ENCODE data around the gene LRRC8D. TPM values are rescaled to one million over a fixed set of nuclear protein-coding genes. Genes with fewer than 3 reads are reported as not detected.

The LRRC8D gene
- total and polyA plus RNA-seq, 2 of the 4 experiments (the other 2 are of a cell fraction): 34.1 to 35.3 TPM

GRCh38 chr1:89870998-89871397, 50.2 kb downstream of the LRRC8D start:
- no peak overlapping the region for H3K4ac ChIP-seq (ENCODE audit: low read depth, low read length)
- no peaks in the 10 kb centered on the region for H3K9me3 ChIP-seq (ENCODE audit: control insufficient read depth, insufficient read depth, low read length)
- peaks cover 3% of the 10 kb centered on the region for H3K4me1 ChIP-seq (ENCODE audit: control insufficient read depth, insufficient read depth, low read length)
- no peaks in the 10 kb centered on the region for H4K20me1 ChIP-seq (ENCODE audit: insufficient read depth, low read length)
- H2BK120ac ChIP-seq (ENCODE audit: low read depth, low read length): no peak overlapping the region
- no peak overlapping the region for H3K4me3 ChIP-seq (ENCODE audit: insufficient read depth, low read depth, low read length)
- no peak overlapping the region for H3K14ac ChIP-seq (replicated peaks; ENCODE audit: low read depth, low read length)
- H2BK5ac ChIP-seq (ENCODE audit: low read depth, low read length, poor library complexity, severe bottlenecking): no peak overlapping the region
- TF ChIP-seq MAZ (IDR thresholded peaks at IDR 0.05; ENCODE audit: borderline replicate concordance, low read depth, low read length) (no peak), CTCF (conservative IDR thresholded peaks at IDR 0.05; ENCODE audit: low read depth, low read length) (no peak), MAFK (IDR thresholded peaks at IDR 0.05; ENCODE audit: low read depth, low read length) (no peak), RCOR1 (IDR thresholded peaks at IDR 0.05; ENCODE audit: insufficient replicate concordance, low read length) (no peak), RFX5 (IDR thresholded peaks at IDR 0.05; ENCODE audit: low read depth, low read length) (no peak), BHLHE40 (IDR thresholded peaks at IDR 0.05; ENCODE audit: low read depth, low read length) (no peak), NFE2L2 (IDR thresholded peaks at IDR 0.05; ENCODE audit: low read depth, low read length) (no peak), POLR2A (IDR thresholded peaks at IDR 0.05; ENCODE audit: low read depth, low read length) (no peak), MXI1 (IDR thresholded peaks at IDR 0.05; ENCODE audit: borderline replicate concordance, low read depth, low read length) (no peak), USF2 (IDR thresholded peaks at IDR 0.05; ENCODE audit: low read depth, low read length) (no peak), CHD1 (IDR thresholded peaks at IDR 0.05; ENCODE audit: low read depth, low read length) (no peak), ELK1 (IDR thresholded peaks at IDR 0.05; ENCODE audit: borderline replicate concordance, low read depth, low read length) (no peak), SMC3 (IDR thresholded peaks at IDR 0.05; ENCODE audit: low read depth, low read length) (no peak), FOS (IDR thresholded peaks at IDR 0.05; ENCODE audit: low read depth, low read length) (no peak)
- no peaks in the 10 kb centered on the region for H3K27me3 ChIP-seq (ENCODE audit: control insufficient read depth, insufficient read depth, low read length)
- no peak overlapping the region for H4K91ac ChIP-seq (ENCODE audit: insufficient read depth, low read depth, low read length)
- dilution Hi-C loops (cut with HindIII; ENCODE audit: low sequenced_read_pairs, unreplicated experiment) (no loop called here), in situ Hi-C loops (cut with MboI; ENCODE audit: low sequenced_read_pairs) (no loop called here), intact Hi-C loops (cut with micrococcal nuclease) (no loop called here)
- no peak for DNase-seq
- H3K23ac ChIP-seq (ENCODE audit: low read depth, low read length): no peak overlapping the region
- H3K79me1 ChIP-seq (ENCODE audit: low read depth in 1 of 2, low read length in 2 of 2): peaks cover 15 to 39% of the 10 kb centered on the region in 2 experiments
- no CpG with 5 or more reads among the region's 3 CpGs for WGBS, 2 experiments (ENCODE audit: extremely low coverage in 2 of 2, insufficient read length in 1 of 2)
- H4K5ac ChIP-seq (ENCODE audit: low read depth, low read length): no peak overlapping the region
- no peak overlapping the region for H3K27ac ChIP-seq (ENCODE audit: insufficient read depth, low read length)
- CTCF ChIA-PET: interaction anchor here (1.0 kb wide), 1 partner anchor 49 kb away, joined by 3 read pairs; no protein-coding TSS in a partner anchor
- H2AK9ac ChIP-seq (replicated peaks; ENCODE audit: low read depth, low read length, poor library complexity): no peak overlapping the region
- POLR2A ChIA-PET (ENCODE audit: unreplicated experiment): no interaction called here
- BruUV-seq (replicated peaks): no TSS peak
- H3K36me3 ChIP-seq (ENCODE audit: control insufficient read depth, insufficient read depth, low read length): peaks cover 3% of the 10 kb centered on the region
- no peak overlapping the region for H3K9ac ChIP-seq (ENCODE audit: low read depth, low read length)
- no peak overlapping the region for H3K56ac ChIP-seq (ENCODE audit: extremely low read depth, insufficient read depth, low read length)
- no peak overlapping the region for H4K8ac ChIP-seq (ENCODE audit: low read depth in 2 of 2, low read length in 2 of 2)
- H3K4me2 ChIP-seq (ENCODE audit: low read depth, low read length): no peak overlapping the region
- no peak overlapping the region for H3K18ac ChIP-seq (ENCODE audit: low read depth, low read length)
- no peaks in the 10 kb centered on the region; the same call in none of the 2 replicates for H3K9me1 ChIP-seq (ENCODE audit: insufficient read depth, low read length)
- no peak overlapping the region for H2AFZ ChIP-seq (replicated peaks; ENCODE audit: low read length, poor library complexity)
- H2BK15ac ChIP-seq (ENCODE audit: low read depth, low read length): no peak overlapping the region
- H2BK20ac ChIP-seq (ENCODE audit: low read depth, low read length): no peak overlapping the region
- no peak overlapping the region for H2AK5ac ChIP-seq (ENCODE audit: low read depth, low read length)
- no peak for ATAC-seq (ENCODE audit: low read depth)
